Fibroblast of peridontal ligament (primary cell): ENCODE results near the gene ATP2A2.
"Not testable (repeated sequence)": the region's sequence is repeated elsewhere in the genome, so short reads cannot be mapped to it uniquely, and the experiment has no call there.

Experiments
- DNase-seq: peaks from one replicate; pipeline ENCODE4 v3.0.0-alpha.2; 2010; ENCODE audit errors: extremely low read depth

ATP2A2 gene

DNA sequence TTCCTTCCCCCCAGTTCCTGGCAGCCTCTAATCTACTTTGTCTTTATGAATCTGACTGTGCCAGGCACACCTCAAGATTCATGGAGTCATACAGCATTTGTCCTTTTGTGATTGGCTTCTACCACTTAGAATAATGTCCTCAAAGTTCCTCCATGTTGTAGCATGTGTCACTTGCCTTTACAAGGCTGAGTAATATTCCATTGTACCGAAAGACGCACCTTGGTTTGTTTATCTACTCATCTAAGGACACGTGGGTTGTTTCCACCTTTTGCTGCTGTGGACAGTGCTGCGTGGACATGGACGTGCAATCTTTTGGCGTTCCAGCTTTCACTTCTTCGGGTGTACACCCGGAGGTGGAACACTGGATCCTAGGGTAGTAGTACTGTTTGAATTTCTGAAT is 88.9 kb downstream of the ATP2A2 start:
- DNase-seq, result no peak

GRCh38 chr12:110370732-110371231 is 89.7 kb downstream of the ATP2A2 start:
- DNase-seq, result no peak

DNA sequence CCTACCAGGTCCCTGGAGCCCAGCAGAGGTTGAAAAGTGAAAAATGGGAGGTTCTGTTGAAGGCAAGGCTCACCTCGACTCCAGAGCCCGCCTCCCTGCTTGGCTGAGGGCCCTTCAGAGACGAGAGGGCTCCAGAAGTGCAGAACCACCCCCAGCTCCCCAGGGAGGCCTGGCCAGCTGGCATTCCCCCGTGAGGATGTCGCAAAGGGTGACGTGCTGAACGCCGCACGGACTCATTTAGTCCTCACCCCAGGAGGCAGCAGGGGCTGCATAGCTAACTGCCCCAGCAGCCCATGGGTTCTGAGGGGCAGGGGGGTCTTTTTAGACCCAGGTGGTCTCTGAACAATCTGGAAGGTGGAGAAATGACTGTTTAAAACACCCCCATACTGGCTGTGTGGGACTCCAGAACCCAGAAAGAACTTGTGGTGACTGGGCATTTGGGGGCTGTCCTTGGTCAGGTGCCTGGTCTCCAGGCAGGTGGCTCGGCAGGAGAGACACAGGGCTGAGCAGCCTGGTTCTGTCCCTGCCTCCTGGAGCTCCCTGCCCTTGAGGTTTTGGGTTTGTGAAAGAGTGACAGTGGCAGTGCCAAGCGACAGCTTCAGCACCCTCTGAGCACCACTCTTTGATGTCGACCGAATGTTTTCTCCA is 90.5 kb downstream of the ATP2A2 start:
- no peak for DNase-seq

DNA sequence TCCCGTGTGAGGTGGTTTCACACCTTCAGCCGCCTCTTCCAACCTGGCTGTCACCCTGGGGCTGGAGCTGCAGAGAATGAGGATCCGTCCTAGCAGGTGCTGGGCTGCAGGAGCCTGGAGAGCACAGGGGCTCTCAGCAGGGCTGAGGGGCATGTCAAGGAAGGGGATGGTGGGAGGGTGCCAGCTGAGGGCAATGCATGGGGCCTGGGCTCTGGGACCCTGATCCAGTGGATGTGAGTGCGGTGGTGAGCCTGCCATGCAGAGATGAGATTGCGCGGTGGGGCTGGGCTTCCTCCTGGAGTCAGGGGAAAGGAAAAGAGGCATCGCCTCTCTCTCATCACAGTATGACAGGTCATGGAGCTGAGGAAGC is 91.0 kb downstream of the ATP2A2 start:
- DNase-seq, result no peak

DNA sequence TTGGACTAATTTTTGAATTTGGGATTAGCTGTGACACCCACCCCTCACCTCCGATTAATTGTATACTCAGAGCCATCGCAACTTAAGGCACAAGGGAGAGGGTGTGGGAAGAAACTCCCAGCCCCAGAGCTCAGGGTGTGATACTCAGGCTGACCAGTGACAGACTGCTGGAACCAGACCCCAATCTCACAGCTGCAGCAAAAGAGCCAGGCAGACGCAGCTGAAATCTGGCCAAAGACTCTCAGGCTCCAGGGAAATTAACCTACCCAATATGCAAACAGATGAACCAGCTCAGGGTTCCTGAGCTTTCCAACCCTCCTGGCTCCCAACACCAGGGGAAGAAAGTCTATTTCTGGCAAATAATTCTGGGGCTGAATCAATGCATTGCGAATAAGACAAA is 92.0 kb downstream of the ATP2A2 start:
- DNase-seq, result no peak

- DNase-seq, result no peak
Measured at GRCh38 chr12:110373425-110373824, 92.4 kb downstream of the ATP2A2 start.

DNA sequence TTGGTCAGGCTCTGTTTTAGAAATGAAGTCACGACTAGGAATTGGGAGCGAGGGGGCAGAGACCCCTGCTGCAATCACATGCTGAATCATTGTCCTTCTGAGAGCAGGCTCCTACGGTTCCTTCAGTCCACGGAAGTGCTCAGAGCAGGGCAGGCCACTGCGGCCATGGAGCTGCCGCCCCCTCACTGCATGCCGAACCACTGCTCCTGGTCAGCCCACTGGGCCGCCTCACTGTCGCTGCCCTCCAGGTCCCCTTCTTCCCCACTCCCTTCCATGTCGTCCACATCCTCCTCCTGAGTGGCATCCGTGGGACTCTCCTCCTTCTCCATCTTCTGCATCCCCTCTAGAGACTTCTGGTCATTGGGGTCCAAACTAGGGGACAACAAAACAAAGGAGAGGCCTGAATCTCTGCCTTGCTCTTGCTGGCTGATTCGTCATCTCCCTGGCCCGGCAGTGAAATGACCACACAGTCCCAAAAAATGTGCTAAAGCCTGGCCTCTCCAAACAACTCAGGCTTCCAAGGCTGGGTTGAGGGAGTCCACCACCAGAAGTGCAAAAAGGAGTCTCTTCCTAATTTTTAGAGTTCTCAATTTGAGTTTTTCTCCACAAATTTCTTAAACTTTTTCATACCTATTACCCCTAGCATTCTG is 93.0 kb downstream of the ATP2A2 start:
- no peak for DNase-seq

DNA sequence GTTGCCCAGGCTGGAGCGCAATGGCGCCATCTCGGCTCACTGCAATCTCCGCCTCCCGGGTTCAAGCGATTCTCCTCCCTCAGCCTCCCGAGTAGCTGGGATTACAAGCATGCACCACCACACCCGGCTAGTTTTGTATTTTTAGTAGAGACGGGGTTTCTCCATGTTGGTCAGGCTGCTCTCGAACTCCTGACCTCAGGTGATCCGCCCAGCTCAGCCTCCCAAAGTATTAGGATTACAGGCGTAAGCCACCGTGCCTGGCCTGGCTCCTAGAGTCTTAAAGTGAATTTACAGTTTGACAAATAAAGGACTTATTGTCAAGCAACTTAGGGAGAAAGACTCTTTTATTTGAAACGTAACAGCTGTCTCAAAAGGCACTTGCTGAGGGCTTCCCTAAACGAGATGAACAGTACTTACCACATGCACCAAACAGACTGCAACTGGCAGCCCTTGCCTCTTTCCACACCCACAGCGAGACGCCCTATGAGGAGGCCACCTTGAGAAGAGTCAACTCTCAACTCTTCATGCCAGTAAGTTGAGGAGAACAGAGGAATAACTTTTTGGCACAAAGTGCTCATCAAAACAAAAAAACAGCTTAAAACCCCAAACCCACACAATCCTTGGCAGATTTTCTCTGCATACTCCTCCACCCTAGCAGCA is 97.2 kb downstream of the ATP2A2 start:
- not testable (repeated sequence) for DNase-seq

- peak; percentile 34 for DNase-seq
Measured at GRCh38 chr12:110379197-110379596, 98.2 kb downstream of the ATP2A2 start.

DNA sequence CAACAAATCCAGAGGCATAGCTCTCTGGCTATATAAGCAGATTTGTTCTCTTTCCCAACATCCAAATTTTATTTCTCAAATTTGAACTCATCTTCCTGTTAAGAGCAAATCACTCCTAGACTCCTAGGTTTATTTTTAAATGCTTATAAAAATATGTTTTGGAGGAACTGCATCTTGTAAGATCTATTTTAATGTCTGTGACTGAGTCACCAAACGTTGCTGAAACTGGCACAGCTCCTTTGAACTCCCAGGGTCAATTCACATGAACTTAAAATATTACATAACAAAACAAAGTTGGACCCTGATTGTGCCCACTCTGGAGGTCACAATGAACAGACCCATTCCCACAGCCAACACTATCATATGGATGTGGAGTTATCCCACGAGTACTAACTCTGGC is 98.6 kb downstream of the ATP2A2 start:
- DNase-seq, result peak; percentile 10

- DNase-seq, result no peak
Measured at GRCh38 chr12:110382683-110383082, 101.6 kb downstream of the ATP2A2 start.
